Measurements from ENCODE around the gene CCDC174. TPM values are rescaled to one million over a fixed set of nuclear protein-coding genes. Genes with fewer than 3 reads are reported as not detected.
A peak's percentile ranks its signal among the peaks of the same experiment; 100 is the strongest.

Gene CCDC174
- total RNA-seq, 1 donor from 2014 or later = 16.0 TPM

- H3K36me3 Mint-ChIP-seq (ENCODE audit: low read depth) = no peaks in the 10 kb centered on the region
- no peak overlapping the region for H3K4me3 Mint-ChIP-seq
- H3K27ac Mint-ChIP-seq = no peak overlapping the region
- peaks cover 11% of the 10 kb centered on the region for H3K27me3 Mint-ChIP-seq
- DNase-seq = no peak
- intact Hi-C loops (cut with micrococcal nuclease) = no loop called here
- no peaks in the 10 kb centered on the region for H3K9me3 Mint-ChIP-seq
- H3K4me1 Mint-ChIP-seq = peaks cover 2% of the 10 kb centered on the region
Measured at GRCh38 chr3:14631687-14632441, 19.7 kb upstream of the CCDC174 start.

DNA sequence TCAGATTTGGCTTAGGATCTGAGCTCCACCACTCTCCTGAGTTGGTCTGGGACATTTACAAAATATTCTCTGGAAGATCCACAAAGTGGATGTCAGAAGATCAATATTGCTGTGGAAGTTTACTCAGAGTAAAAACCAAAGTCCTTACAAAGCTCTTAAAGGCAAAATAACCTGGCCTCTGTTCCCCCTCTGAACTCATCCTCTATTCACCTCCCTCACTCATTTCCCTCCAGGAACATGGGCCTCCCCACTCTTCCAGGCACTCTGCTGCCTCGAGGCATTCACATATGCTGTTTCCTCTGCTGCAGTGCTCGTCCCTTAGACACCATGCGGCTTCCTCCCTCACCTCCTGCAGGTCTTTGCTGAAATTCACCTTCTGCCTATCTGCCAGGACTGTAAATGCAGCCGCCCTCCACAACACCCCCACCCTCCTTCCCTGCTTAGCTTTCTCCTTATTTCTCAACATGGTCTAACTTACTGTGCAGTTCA lies 19.1 kb upstream of the CCDC174 start:
- Mint-ChIP-seq H3K9me3 (no peaks in the 10 kb centered on the region), H3K27me3 (peaks cover 16% of the 10 kb centered on the region), H3K4me3 (no peak overlapping the region), H3K4me1 (no peaks in the 10 kb centered on the region), H3K27ac (no peak overlapping the region), H3K36me3 (ENCODE audit: low read depth) (no peaks in the 10 kb centered on the region)
- intact Hi-C loops (cut with micrococcal nuclease) = no loop called here
- no peak for DNase-seq

- no peak overlapping the region for H3K27ac Mint-ChIP-seq
- no peaks in the 10 kb centered on the region for H3K36me3 Mint-ChIP-seq (ENCODE audit: low read depth)
- no peaks in the 10 kb centered on the region for H3K4me1 Mint-ChIP-seq
- DNase-seq = no peak
- H3K4me3 Mint-ChIP-seq = no peak overlapping the region
- H3K27me3 Mint-ChIP-seq = peaks cover 23% of the 10 kb centered on the region
- intact Hi-C loops (cut with micrococcal nuclease) = loop anchor here (1.0 kb wide), 1 partner anchor 288 kb away; no protein-coding TSS in a partner anchor
- no peaks in the 10 kb centered on the region for H3K9me3 Mint-ChIP-seq
Measured at GRCh38 chr3:14633417-14633816, 18.1 kb upstream of the CCDC174 start.

DNA sequence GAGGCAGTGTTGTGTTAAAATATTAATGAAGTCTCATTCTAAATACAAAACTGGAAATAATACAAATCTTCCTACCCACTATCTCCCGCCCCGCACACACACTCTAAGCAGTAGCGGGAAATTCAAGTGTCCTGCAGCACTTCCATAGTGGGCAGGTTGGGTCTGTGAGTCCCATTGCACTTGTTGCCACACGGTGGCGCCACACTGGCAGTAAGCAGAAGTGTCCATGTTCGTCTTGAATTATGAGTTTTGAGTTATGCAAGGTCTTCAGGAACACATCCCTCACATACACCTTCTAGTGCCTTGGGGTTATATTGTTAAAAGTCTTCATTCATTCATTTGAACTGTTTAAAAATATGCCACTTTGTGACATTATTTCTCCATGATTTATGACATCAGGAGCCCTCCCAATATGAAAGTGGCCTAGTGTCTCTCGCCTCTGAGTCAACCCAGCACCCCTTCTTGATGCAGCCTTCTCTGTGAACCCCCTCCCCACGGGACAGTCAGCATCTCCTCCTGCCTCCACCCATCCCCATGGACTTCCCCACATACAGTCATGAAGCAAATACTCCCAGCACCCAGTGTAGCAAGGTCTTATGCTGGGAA lies 17.6 kb upstream of the CCDC174 start:
- intact Hi-C loops (cut with micrococcal nuclease) = loop anchor here (1.0 kb wide), 1 partner anchor 287 kb away; no protein-coding TSS in a partner anchor

DNA sequence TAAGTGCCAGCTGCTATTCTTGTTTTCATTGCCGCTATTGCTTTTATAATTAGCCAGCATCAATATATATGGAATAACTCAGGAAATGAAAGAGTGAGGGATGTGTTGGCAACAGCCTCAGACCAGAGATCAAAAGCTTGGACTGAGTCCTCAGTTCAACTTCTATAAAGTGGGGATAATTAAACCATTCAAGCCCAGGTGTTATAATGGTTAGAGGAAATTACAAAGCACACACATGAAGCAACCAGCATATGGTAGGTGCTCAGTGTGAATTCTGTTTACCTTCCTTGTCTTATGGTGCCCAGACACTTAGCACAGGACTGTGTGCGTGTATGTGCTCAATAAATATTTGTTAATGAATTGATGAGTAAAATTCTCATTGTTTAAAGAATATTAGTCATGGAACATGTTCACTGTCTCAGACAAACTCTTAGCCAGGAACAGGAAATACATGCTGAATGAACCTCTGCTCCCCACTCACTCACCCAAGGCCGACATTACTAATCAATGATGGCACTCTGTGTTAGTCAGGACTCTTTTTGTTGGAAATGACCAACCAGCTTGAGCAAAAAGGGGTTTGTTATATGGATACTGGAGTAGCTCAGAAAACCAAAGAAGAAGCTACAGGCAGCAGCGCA lies 16.7 kb upstream of the CCDC174 start:
- Mint-ChIP-seq H3K27ac (no peak overlapping the region), H3K27me3 (peaks cover 29% of the 10 kb centered on the region), H3K9me3 (no peaks in the 10 kb centered on the region), H3K36me3 (ENCODE audit: low read depth) (no peaks in the 10 kb centered on the region), H3K4me3 (no peak overlapping the region), H3K4me1 (no peaks in the 10 kb centered on the region)
- intact Hi-C loops (cut with micrococcal nuclease) = no loop called here
- DNase-seq = no peak

More for the DNA sequence above, 17.6 kb upstream of the CCDC174 start:
- Mint-ChIP-seq H3K9me3 (no peaks in the 10 kb centered on the region), H3K27me3 (peaks cover 25% of the 10 kb centered on the region), H3K27ac (no peak overlapping the region), H3K4me1 (no peaks in the 10 kb centered on the region), H3K4me3 (no peak overlapping the region), H3K36me3 (ENCODE audit: low read depth) (no peaks in the 10 kb centered on the region)
- DNase-seq = peak; percentile 87

DNA sequence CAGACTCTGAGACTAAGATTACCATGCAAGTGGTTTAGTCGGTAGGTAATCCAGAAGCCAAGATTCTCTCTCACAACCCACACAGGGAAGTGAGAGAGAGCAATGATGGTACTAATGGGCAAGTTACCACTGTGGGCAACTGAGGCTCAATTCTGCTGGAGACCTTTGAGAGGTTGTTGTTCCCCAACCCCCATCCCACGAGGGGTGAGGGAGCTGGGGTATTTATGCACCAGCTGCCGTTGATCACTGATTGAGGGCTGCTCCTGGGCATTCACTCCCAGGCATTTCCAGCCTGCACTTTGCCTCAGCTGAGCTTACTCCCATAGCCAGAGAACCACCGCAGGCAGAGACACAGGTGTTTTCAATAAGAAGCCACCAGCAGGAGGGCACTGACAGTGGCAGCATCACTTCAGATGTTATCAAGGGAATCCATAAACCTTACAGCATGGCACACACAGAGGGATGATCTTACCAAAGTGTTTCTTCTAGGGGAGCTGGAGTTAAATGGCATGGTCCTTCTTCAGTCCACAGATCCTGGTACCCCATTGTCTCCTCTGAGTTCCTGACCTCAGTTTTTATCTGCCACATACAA lies 15.0 kb upstream of the CCDC174 start:
- peaks cover 35% of the 10 kb centered on the region for H3K27me3 Mint-ChIP-seq
- no peak for DNase-seq
- H3K4me3 Mint-ChIP-seq = no peak overlapping the region
- intact Hi-C loops (cut with micrococcal nuclease) = no loop called here
- no peaks in the 10 kb centered on the region for H3K36me3 Mint-ChIP-seq (ENCODE audit: low read depth)
- H3K4me1 Mint-ChIP-seq = no peaks in the 10 kb centered on the region
- H3K27ac Mint-ChIP-seq = no peak overlapping the region
- no peaks in the 10 kb centered on the region for H3K9me3 Mint-ChIP-seq

DNA sequence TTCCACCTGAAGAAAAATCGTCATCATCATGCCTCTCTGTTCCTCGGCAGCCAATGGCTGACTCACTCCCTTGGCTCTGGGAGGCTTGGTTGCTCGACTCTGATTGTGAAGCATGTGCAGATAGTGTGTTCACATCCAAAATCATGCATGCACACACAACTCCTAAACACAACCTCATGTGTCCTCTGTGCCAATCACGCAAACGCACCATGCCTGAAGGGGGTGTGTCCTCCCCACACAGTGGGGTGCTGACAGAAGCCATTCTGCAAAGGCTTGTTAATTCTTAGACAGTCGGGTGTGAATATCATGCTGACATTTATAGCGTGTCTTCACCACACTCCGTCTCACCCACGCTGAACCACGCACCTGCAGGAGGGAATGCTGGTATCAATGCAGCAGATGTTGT lies 11.4 kb upstream of the CCDC174 start:
- intact Hi-C loops (cut with micrococcal nuclease) = no loop called here
- H3K36me3 Mint-ChIP-seq (ENCODE audit: low read depth) = no peaks in the 10 kb centered on the region

DNA sequence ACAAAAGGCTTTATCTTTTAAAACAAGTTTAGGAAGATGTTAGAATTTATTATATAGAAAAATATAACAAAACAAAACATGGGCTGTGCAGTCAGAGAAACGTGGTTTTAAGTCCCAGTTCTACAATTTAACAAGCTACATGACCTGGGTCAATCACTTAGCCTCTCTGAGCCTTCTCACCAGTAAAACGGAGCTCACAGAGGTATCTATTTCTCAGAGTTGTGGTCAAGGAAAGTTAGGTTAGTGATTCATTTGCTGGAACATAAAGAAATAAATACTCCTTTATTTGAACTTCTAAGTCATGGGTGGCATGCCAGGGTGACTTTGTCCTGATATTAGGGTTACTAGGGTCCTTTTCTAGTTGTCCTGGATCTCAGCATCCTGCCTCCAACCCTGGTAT lies 10.8 kb upstream of the CCDC174 start:
- Mint-ChIP-seq H3K9me3 (no peaks in the 10 kb centered on the region), H3K27ac (no peak overlapping the region), H3K4me1 (no peaks in the 10 kb centered on the region), H3K36me3 (ENCODE audit: low read depth) (no peaks in the 10 kb centered on the region), H3K4me3 (no peak overlapping the region), H3K27me3 (peaks cover 36% of the 10 kb centered on the region)
- intact Hi-C loops (cut with micrococcal nuclease) = no loop called here
- DNase-seq = no peak

More for the DNA sequence above, 11.4 kb upstream of the CCDC174 start:
- Mint-ChIP-seq H3K27me3 (peaks cover 39% of the 10 kb centered on the region), H3K27ac (no peak overlapping the region), H3K9me3 (no peaks in the 10 kb centered on the region), H3K4me3 (no peak overlapping the region), H3K4me1 (no peaks in the 10 kb centered on the region)
- DNase-seq = no peak

DNA sequence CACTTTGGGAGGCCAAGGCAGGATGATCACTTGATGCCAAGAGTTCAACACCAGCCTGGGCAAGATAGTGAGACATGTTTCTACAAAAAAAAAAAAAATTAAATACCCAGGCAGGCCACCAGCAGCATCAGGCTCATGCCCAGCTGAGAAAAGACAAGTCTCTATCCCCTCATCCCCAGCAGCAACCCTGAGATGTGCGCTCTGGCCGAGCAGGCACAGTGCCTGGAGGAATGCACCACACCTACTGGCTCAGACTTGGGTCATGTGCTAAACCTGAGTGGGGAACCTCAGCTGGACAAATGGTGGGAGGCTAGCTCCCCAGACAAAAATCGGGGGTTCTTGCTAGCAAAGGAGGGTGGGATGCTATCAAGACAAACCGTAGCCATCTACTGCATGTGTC lies 10.2 kb upstream of the CCDC174 start:
- Mint-ChIP-seq H3K9me3 (no peaks in the 10 kb centered on the region), H3K4me1 (no peaks in the 10 kb centered on the region), H3K4me3 (no peak overlapping the region), H3K27ac (no peak overlapping the region), H3K27me3 (peaks cover 33% of the 10 kb centered on the region), H3K36me3 (ENCODE audit: low read depth) (no peaks in the 10 kb centered on the region)
- DNase-seq = no peak
- intact Hi-C loops (cut with micrococcal nuclease) = no loop called here

- Mint-ChIP-seq H3K4me3 (no peak overlapping the region), H3K27ac (no peak overlapping the region), H3K9me3 (peaks cover 2% of the 10 kb centered on the region), H3K4me1 (peaks cover 9% of the 10 kb centered on the region), H3K36me3 (ENCODE audit: low read depth) (peaks cover 5% of the 10 kb centered on the region), H3K27me3 (peaks cover 13% of the 10 kb centered on the region)
- no peak for DNase-seq
- intact Hi-C loops (cut with micrococcal nuclease) = no loop called here
Measured at GRCh38 chr3:14645453-14645852, 6.1 kb upstream of the CCDC174 start.

- Mint-ChIP-seq H3K4me3 (no peak overlapping the region), H3K27ac (no peak overlapping the region), H3K9me3 (peaks cover 5% of the 10 kb centered on the region), H3K27me3 (peaks cover 10% of the 10 kb centered on the region), H3K36me3 (ENCODE audit: low read depth) (peaks cover 7% of the 10 kb centered on the region), H3K4me1 (peaks cover 12% of the 10 kb centered on the region)
- intact Hi-C loops (cut with micrococcal nuclease) = no loop called here
- DNase-seq = no peak
Measured at GRCh38 chr3:14646131-14646573, 5.4 kb upstream of the CCDC174 start.

GRCh38 chr3:14646589-14647413 lies 4.8 kb upstream of the CCDC174 start:
- Mint-ChIP-seq H3K27me3 (peaks cover 10% of the 10 kb centered on the region), H3K4me3 (no peak overlapping the region), H3K36me3 (ENCODE audit: low read depth) (peaks cover 11% of the 10 kb centered on the region), H3K9me3 (peaks cover 5% of the 10 kb centered on the region), H3K27ac (no peak overlapping the region), H3K4me1 (peaks cover 16% of the 10 kb centered on the region)
- no peak for DNase-seq
- intact Hi-C loops (cut with micrococcal nuclease) = no loop called here

All from activated CD4-positive, alpha-beta T cell treated with anti-CD3 and anti-CD28 coated beads, Interleukin-2, amount 10 ng/mL, durations not matched to agents 24 days and 14 days (primary cell).